HL-60 (cell line): ENCODE results near the gene ZNF280C.

Experiments used
- DNase-seq, 2 experiments: peaks; one replicate each; pipeline ENCODE4 v3.0.0-alpha.2; 2010 to 2020; ENCODE audit warnings: low read depth in 1 of 2, low spot score in 1 of 2
- H3K27ac ChIP-seq: fragments of 250-450 bp; sonication (Bioruptor Pico); replicated peaks from 2 replicates; pipeline ENCODE4 v1.5.1; 2020; ENCODE audit warnings: mild to moderate bottlenecking, moderate library complexity
- H3K27me3 ChIP-seq: fragments of 250-450 bp; sonication (Bioruptor Pico); 2 replicates; pipeline ENCODE4 v1.5.1; 2021; ENCODE audit warnings: mild to moderate bottlenecking, moderate library complexity; ENCODE audit not compliant: insufficient read depth, poor library complexity, severe bottlenecking
- H3K4me3 ChIP-seq: replicated peaks from 2 replicates; pipeline ENCODE4 v1.5.1; 2011; ENCODE audit warnings: mild to moderate bottlenecking, control low read depth, low read length; ENCODE audit not compliant: insufficient read depth
- CTCF ChIP-seq: IDR thresholded peaks from one replicate; pipeline ENCODE4 v1.5.1; 2011; ENCODE audit warnings: low read length, control low read depth, inconsistent platforms; ENCODE audit not compliant: insufficient read depth
- GABPA ChIP-seq: IDR thresholded peaks from 2 replicates; pipeline ENCODE4 v1.6.1; 2012; ENCODE audit warnings: low read depth
- POLR2AphosphoS5 ChIP-seq: IDR thresholded peaks from 2 replicates; pipeline ENCODE4 v1.6.1; 2012; ENCODE audit warnings: low read depth
- REST ChIP-seq: IDR thresholded peaks from 2 replicates; pipeline ENCODE4 v1.6.1; 2012; ENCODE audit warnings: low read depth; ENCODE audit not compliant: insufficient replicate concordance
- SPI1 ChIP-seq: IDR thresholded peaks from 2 replicates; pipeline ENCODE4 v1.6.1; 2012; ENCODE audit warnings: low read depth, mild to moderate bottlenecking, borderline replicate concordance

The ZNF280C gene

GRCh38 chrX:130165703-130166502 lies 102.8 kb downstream of the ZNF280C start, which contains the start of gene AIFM1:
Gene AIFM1, minus strand, starts transcription at chrX:130165841. Its CDS starts 185 bp downstream, at chrX:130165656.
- peak within 1 kb of the TSS; percentile 84 for H3K27ac ChIP-seq
- peak; percentile 93 to 95 for DNase-seq

GRCh38 chrX:130165181-130165702 lies 103.5 kb downstream of the ZNF280C start:
- no peaks in the 10 kb centered on the region for H3K27me3 ChIP-seq
- peak overlapping the region; percentile 60 for H3K4me3 ChIP-seq
- peak overlapping the region; percentile 84 for H3K27ac ChIP-seq
- no peak for DNase-seq
- TF ChIP-seq GABPA (no peak), SPI1 (no peak; the same call in 1 of the 2 replicates), REST (no peak), CTCF (no peak), POLR2AphosphoS5 (peak; percentile 55; the same call in 1 of the 2 replicates)

More at GRCh38 chrX:130165703-130166502, 102.8 kb downstream of the ZNF280C start, which contains the start of gene AIFM1:
- no peaks in the 10 kb centered on the region for H3K27me3 ChIP-seq
- TF ChIP-seq SPI1 (peak; percentile 20; the same call in 1 of the 2 replicates), POLR2AphosphoS5 (no peak), REST (no peak), GABPA (0 out of 2 replicates have a peak, but pooled peaks have one; percentile 22), CTCF (no peak)
- peak within 1 kb of the TSS; percentile 60 for H3K4me3 ChIP-seq

GRCh38 chrX:130163398-130163797 lies 105.3 kb downstream of the ZNF280C start:
- Histone ChIP-seq H3K4me3 (no peak overlapping the region), H3K27ac (no peak overlapping the region), H3K27me3 (no peaks in the 10 kb centered on the region)
- DNase-seq: no peak
- TF ChIP-seq SPI1 (no peak), REST (no peak), GABPA (no peak), CTCF (no peak), POLR2AphosphoS5 (no peak)
